Endodermal cell (in vitro differentiated cells): ENCODE data around the gene ITGAX. TPM values are rescaled to one million over a fixed set of nuclear protein-coding genes. Genes with fewer than 3 reads are reported as not detected.

Experiments
- DNase-seq: peaks from one replicate; pipeline ENCODE4 v3.0.0-alpha.2; 2017
- H3K27ac ChIP-seq: 2 replicates; pipeline ENCODE4 v1.5.1; 2013; ENCODE audit warnings: mild to moderate bottlenecking, low read depth, low read length, moderate library complexity
- H3K27me3 ChIP-seq: 2 replicates; pipeline ENCODE4 v1.6.1; 2013; ENCODE audit warnings: mild to moderate bottlenecking, low read length, moderate library complexity; ENCODE audit not compliant: insufficient read depth, control insufficient read depth, poor library complexity, severe bottlenecking
- H3K36me3 ChIP-seq: 2 replicates; pipeline ENCODE4 v1.7.0; 2013; ENCODE audit warnings: mild to moderate bottlenecking, low read length, moderate library complexity; ENCODE audit not compliant: control insufficient read depth, insufficient read depth
- H3K4me1 ChIP-seq: one replicate; pipeline ENCODE4 v1.7.0; 2013; ENCODE audit warnings: low read length; ENCODE audit not compliant: control insufficient read depth, insufficient read depth
- H3K4me3 ChIP-seq: 2 replicates; pipeline ENCODE4 v1.5.1; 2013; ENCODE audit warnings: mild to moderate bottlenecking, low read length, moderate library complexity
- H3K9ac ChIP-seq: 2 replicates; pipeline ENCODE4 v1.6.1; 2013; ENCODE audit warnings: mild to moderate bottlenecking, low read length, moderate library complexity; ENCODE audit not compliant: poor library complexity, severe bottlenecking; ENCODE audit errors: extremely low read depth
- H3K9me3 ChIP-seq: 2 replicates; pipeline ENCODE4 v1.6.1; 2013; ENCODE audit warnings: mild to moderate bottlenecking, low read length, moderate library complexity; ENCODE audit not compliant: control insufficient read depth
- H3K27ac Mint-ChIP-seq: 2 replicates; pipeline ENCODE4 v1.8.0; 2020; ENCODE audit warnings: mixed read lengths
- H3K27me3 Mint-ChIP-seq: 2 replicates; pipeline ENCODE4 v1.8.0; 2021; ENCODE audit warnings: mild to moderate bottlenecking, mixed read lengths; ENCODE audit not compliant: insufficient read depth
- H3K36me3 Mint-ChIP-seq: 2 replicates; pipeline ENCODE4 v1.8.0; 2020; ENCODE audit warnings: low read depth, mixed read lengths
- H3K4me1 Mint-ChIP-seq: 2 replicates; pipeline ENCODE4 v1.8.0; 2020; ENCODE audit warnings: mixed read lengths
- H3K4me3 Mint-ChIP-seq: 2 replicates; pipeline ENCODE4 v1.8.0; 2020; ENCODE audit warnings: mild to moderate bottlenecking, moderate library complexity, mixed read lengths
- H3K9me3 Mint-ChIP-seq: 2 replicates; pipeline ENCODE4 v1.8.0; 2020; ENCODE audit warnings: mild to moderate bottlenecking, mixed read lengths
- WGBS, 2 experiments: methylation state at CpG; one replicate each; pipeline versions ENCODE4 v1.1.5 to v1.1.7; 2013; ENCODE audit warnings: missing lambda C conversion rate in 2 of 2, mixed read lengths in 1 of 2; ENCODE audit not compliant: insufficient coverage in 1 of 2, insufficient read length in 1 of 2; 5-methylcytosine and 5-hydroxymethylcytosine counted together
- total RNA-seq, 2 donors: library from RNA; stranded (reverse); fragmentation: NEBNext Ultra II Directional in 1 of 2; extraction: Animal tissue kit (Norgen Biotek cat#: 25700) in 1 of 2; gene quantifications; 2 replicates in 1 of 2; 3 replicates in 1 of 2; pipeline ENCODE4 v1.2.1, GENCODE V29; 2021
- TF ChIP-seq, protein P1 (sequence below): fragments of 200-600 bp; sonication (generic); conservative IDR thresholded peaks from 2 replicates; pipeline ENCODE4 v1.5.0; 2021; ENCODE audit warnings: antibody characterized with exemption, mild to moderate bottlenecking

Gene ITGAX
- total RNA-seq, 2 donors from 2014 or later = 0.22 TPM; not detected in 1

DNA sequence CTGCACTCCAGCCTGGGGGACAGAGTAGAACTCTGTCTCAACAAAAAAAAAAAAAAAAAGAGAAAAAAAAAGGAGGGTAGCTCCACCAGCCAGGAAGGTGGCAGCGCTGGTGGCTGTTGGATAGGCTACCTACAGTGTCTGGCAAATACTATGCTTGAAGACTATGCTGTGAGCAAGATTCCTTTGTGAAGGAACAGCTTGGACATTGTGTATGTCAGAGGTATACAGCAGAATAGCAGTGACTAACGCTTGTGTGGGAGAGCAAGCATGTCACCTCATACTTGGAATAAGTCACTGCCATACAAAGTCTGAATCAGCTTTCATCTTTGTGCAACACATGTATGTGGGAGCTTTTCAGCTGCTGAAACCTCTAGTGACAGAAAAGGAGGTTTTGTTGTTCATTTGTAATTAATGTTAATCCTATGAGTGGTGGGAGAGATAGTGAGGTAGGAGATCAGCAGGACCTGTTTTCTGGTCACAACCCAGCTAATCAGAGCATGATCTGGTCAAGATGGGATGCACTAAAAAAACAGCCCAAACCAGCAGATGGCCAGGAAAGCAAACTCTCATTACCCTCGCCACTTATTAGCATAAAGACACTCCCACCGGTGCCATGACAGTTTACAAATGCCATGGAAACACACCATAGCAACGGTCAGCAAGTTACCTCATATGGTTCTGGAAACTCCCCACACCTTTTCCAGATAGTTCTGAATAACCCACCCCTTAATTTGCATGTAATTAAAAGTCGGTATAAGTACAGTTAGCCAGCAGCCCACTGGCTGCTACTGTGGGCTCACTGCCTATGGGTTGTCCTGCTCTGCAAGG is 31.4 kb downstream of the ITGAX start:
- H3K4me3 Mint-ChIP-seq = no peak overlapping the region
- Histone ChIP-seq H3K9ac (no peak overlapping the region), H3K4me3 (no peak overlapping the region), H3K4me1 (peaks cover 2% of the 10 kb centered on the region), H3K9me3 (no peaks in the 10 kb centered on the region), H3K27ac (no peak overlapping the region), H3K27me3 (peaks cover 5% of the 10 kb centered on the region), H3K36me3 (no peaks in the 10 kb centered on the region)
- H3K27ac Mint-ChIP-seq = no peak overlapping the region
- H3K9me3 Mint-ChIP-seq = peaks cover 3% of the 10 kb centered on the region
- TF ChIP-seq, protein P1, sequence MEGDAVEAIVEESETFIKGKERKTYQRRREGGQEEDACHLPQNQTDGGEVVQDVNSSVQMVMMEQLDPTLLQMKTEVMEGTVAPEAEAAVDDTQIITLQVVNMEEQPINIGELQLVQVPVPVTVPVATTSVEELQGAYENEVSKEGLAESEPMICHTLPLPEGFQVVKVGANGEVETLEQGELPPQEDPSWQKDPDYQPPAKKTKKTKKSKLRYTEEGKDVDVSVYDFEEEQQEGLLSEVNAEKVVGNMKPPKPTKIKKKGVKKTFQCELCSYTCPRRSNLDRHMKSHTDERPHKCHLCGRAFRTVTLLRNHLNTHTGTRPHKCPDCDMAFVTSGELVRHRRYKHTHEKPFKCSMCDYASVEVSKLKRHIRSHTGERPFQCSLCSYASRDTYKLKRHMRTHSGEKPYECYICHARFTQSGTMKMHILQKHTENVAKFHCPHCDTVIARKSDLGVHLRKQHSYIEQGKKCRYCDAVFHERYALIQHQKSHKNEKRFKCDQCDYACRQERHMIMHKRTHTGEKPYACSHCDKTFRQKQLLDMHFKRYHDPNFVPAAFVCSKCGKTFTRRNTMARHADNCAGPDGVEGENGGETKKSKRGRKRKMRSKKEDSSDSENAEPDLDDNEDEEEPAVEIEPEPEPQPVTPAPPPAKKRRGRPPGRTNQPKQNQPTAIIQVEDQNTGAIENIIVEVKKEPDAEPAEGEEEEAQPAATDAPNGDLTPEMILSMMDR = no peak
- WGBS, 2 experiments = 72 to 78% methylated on average over 4 to 6 of the region's 6 CpGs
- H3K36me3 Mint-ChIP-seq = no peaks in the 10 kb centered on the region
- no peaks in the 10 kb centered on the region for H3K4me1 Mint-ChIP-seq
- DNase-seq = peak; percentile 69
- H3K27me3 Mint-ChIP-seq = peaks cover 18% of the 10 kb centered on the region

DNA sequence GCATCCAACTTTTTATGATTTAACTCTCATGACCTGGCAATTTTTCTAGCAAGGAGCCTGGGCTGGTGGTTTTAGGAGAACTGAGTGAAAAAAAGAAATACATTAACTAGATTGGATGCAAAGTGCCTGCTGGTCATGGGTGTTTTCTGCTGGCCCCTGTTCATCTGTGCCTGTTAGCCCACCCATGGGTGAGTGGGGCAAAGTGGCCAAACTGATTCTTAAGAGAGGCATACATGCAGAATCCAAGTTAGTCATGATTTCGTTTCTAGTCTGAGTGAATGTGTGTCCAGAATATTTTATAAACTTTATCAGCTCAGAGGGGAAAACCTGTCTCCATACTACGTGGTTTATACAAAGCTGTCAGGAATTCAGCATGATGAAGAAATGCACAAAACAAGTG is 33.6 kb downstream of the ITGAX start:
- Mint-ChIP-seq H3K27ac (no peak overlapping the region), H3K36me3 (no peaks in the 10 kb centered on the region), H3K9me3 (peaks cover 3% of the 10 kb centered on the region), H3K4me3 (no peak overlapping the region), H3K27me3 (peaks cover 9% of the 10 kb centered on the region), H3K4me1 (peaks cover 4% of the 10 kb centered on the region)
- no peaks in the 10 kb centered on the region for H3K9me3 ChIP-seq
- no peak overlapping the region for H3K4me3 ChIP-seq
- no peak for DNase-seq
- 82 to 87% methylated on average over 2 of the region's 2 CpGs for WGBS, 2 experiments
- no peak overlapping the region for H3K27ac ChIP-seq
- TF ChIP-seq, protein P1 = no peak
- H3K36me3 ChIP-seq = no peaks in the 10 kb centered on the region
- H3K4me1 ChIP-seq = peaks cover 2% of the 10 kb centered on the region
- H3K9ac ChIP-seq = no peak overlapping the region
- H3K27me3 ChIP-seq = peaks cover 2% of the 10 kb centered on the region

DNA sequence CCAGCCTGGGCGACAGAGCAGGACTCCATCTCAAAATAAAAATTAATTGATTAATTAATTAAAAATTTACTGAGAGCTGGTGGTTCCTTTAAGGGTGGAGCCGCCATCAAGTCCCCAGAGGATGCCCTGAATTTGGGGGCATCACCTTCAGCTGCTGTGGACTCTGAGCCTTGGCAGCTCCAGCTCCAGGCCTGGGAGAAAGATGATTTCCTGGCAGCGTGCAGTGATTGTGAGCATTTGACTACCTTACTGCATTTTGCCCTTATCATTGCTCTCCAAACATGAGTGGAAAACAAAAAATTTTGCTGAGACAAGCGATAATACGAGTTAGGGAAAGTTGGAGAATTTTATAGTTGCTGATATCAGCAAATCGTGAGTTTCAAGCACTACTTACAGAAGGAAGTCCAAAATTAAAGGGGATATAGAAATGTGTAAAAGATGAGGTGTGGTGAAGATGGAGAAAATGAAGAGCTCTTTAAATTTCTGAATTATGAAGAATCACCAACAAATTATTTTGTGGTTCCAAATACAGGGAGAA is 35.6 kb downstream of the ITGAX start:
- Mint-ChIP-seq H3K4me3 (no peak overlapping the region), H3K27ac (no peak overlapping the region), H3K4me1 (peaks cover 4% of the 10 kb centered on the region), H3K36me3 (no peaks in the 10 kb centered on the region), H3K9me3 (peaks cover 3% of the 10 kb centered on the region), H3K27me3 (peaks cover 9% of the 10 kb centered on the region)
- Histone ChIP-seq H3K9ac (no peak overlapping the region), H3K27ac (no peak overlapping the region), H3K36me3 (no peaks in the 10 kb centered on the region), H3K4me1 (peaks cover 2% of the 10 kb centered on the region), H3K27me3 (no peaks in the 10 kb centered on the region), H3K4me3 (no peak overlapping the region), H3K9me3 (no peaks in the 10 kb centered on the region)
- TF ChIP-seq, protein P1 = no peak
- WGBS, 2 experiments = 84 to 87% methylated on average over 5 of the region's 6 CpGs
- no peak for DNase-seq
